ENCODE measurements around the gene RAB11FIP3. TPM values are rescaled to one million over a fixed set of nuclear protein-coding genes. Genes with fewer than 3 reads are reported as not detected.
A peak's percentile ranks its signal among the peaks of the same experiment; 100 is the strongest.

Gene RAB11FIP3
- total and polyA plus RNA-seq, 2 of the 13 experiments (the other 11 are each of a cell fraction or from before 2014, with no cell fraction given) = 34.3 to 57.6 TPM

DNA sequence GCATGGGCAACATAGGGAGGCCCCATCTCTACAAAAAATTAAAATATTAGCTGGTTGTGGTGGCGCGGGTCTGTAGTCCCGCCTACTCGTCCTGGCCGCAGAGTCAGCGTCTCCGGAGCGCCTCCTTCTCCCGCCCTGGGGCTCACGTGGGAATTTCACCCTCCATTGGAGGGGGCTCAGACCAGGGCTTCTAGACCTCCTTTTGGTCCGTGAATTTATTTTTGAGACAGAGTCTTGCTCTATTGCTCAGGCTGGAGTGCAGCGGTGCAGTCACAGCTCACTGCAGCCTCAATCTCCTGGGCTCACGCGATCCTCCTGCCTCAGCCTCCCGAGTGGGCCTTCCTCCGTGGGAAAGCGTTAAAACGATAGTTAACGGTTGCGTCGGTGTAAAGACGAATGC, 28.8 kb upstream of the RAB11FIP3 start (continued):
- TF ChIP-seq, protein P1, sequence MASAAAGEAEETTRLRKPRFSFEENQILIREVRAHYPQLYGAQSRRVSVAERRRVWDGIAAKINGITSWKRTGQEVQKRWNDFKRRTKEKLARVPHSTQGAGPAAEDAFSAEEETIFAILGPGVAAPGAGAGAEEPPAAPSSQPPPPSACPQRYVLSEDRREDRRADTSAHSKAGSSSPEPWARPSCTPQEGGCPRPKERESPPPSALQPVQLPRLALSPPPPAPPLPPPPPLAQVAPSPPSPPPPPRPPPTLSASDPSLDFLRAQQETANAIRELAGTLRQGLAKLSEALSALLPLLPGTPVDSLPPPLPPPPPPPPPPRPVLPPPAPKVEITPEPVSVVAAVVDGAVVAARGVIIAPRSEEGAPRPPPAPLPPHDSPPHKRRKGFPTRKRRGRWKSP (CRISPR knock-in tag; IDR thresholded peaks at IDR 0.05) = 0 out of 2 replicates have a peak, but pooled peaks have one; percentile 28
- no peak for TF ChIP-seq ZBTB38 (CRISPR knock-in tag; IDR thresholded peaks at IDR 0.05)
- no peak for TF ChIP-seq GPN1 (CRISPR knock-in tag; IDR thresholded peaks at IDR 0.05; ENCODE audit: borderline replicate concordance)
- TF ChIP-seq ZNF646 (CRISPR knock-in tag; IDR thresholded peaks at IDR 0.05) = no peak
- TF ChIP-seq IRX3 (CRISPR knock-in tag; IDR thresholded peaks at IDR 0.05; ENCODE audit: borderline replicate concordance, low read depth) = no peak
- no peak for TF ChIP-seq GLI4 (CRISPR knock-in tag; IDR thresholded peaks at IDR 0.05; ENCODE audit: borderline replicate concordance)
- TF ChIP-seq, protein P2, sequence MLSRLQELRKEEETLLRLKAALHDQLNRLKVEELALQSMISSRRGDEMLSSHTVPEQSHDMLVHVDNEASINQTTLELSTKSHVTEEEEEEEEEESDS (CRISPR knock-in tag; IDR thresholded peaks at IDR 0.05; ENCODE audit: borderline replicate concordance) = no peak
- no peak for TF ChIP-seq ZNF784 (CRISPR knock-in tag; IDR thresholded peaks at IDR 0.05; ENCODE audit: borderline replicate concordance)
- TF ChIP-seq, protein P3, sequence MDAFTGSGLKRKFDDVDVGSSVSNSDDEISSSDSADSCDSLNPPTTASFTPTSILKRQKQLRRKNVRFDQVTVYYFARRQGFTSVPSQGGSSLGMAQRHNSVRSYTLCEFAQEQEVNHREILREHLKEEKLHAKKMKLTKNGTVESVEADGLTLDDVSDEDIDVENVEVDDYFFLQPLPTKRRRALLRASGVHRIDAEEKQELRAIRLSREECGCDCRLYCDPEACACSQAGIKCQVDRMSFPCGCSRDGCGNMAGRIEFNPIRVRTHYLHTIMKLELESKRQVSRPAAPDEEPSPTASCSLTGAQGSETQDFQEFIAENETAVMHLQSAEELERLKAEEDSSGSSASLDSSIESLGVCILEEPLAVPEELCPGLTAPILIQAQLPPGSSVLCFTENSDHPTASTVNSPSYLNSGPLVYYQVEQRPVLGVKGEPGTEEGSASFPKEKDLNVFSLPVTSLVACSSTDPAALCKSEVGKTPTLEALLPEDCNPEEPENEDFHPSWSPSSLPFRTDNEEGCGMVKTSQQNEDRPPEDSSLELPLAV (CRISPR knock-in tag; conservative IDR thresholded peaks at IDR 0.05; ENCODE audit: low read depth) = no peak
- TF ChIP-seq ZNF557 (CRISPR knock-in tag; IDR thresholded peaks at IDR 0.05) = no peak
- no peak for TF ChIP-seq ARNT (IDR thresholded peaks at IDR 0.05)
- TF ChIP-seq NFYB (CRISPR knock-in tag; IDR thresholded peaks at IDR 0.05) = no peak
- no peak for TF ChIP-seq ZNF382 (CRISPR knock-in tag; IDR thresholded peaks at IDR 0.05; ENCODE audit: borderline replicate concordance)
- no peak for TF ChIP-seq ZNF577 (CRISPR knock-in tag; IDR thresholded peaks at IDR 0.05; ENCODE audit: borderline replicate concordance, low read depth)
- no peak for TF ChIP-seq ZSCAN21 (CRISPR knock-in tag; IDR thresholded peaks at IDR 0.05; ENCODE audit: borderline replicate concordance)
- TF ChIP-seq HMGXB4 (CRISPR knock-in tag; IDR thresholded peaks at IDR 0.05; ENCODE audit: borderline replicate concordance in 1 of 2, low read depth in 1 of 2) = no peak
- no peak for TF ChIP-seq ZNF543 (CRISPR knock-in tag; IDR thresholded peaks at IDR 0.05)
